Measurements from ENCODE around the gene SH3BP5L.

- TF ChIP-seq POLR2A (IDR thresholded peaks at IDR 0.05) = no peak
- TF ChIP-seq, protein P1, sequence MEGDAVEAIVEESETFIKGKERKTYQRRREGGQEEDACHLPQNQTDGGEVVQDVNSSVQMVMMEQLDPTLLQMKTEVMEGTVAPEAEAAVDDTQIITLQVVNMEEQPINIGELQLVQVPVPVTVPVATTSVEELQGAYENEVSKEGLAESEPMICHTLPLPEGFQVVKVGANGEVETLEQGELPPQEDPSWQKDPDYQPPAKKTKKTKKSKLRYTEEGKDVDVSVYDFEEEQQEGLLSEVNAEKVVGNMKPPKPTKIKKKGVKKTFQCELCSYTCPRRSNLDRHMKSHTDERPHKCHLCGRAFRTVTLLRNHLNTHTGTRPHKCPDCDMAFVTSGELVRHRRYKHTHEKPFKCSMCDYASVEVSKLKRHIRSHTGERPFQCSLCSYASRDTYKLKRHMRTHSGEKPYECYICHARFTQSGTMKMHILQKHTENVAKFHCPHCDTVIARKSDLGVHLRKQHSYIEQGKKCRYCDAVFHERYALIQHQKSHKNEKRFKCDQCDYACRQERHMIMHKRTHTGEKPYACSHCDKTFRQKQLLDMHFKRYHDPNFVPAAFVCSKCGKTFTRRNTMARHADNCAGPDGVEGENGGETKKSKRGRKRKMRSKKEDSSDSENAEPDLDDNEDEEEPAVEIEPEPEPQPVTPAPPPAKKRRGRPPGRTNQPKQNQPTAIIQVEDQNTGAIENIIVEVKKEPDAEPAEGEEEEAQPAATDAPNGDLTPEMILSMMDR (IDR thresholded peaks at IDR 0.05) = no peak
These were observed 21.7 kb upstream of the SH3BP5L start for GRCh38 chr1:248847181-248847955.
